ENCODE data around the gene GPHB5.

- TF ChIP-seq, protein P1, sequence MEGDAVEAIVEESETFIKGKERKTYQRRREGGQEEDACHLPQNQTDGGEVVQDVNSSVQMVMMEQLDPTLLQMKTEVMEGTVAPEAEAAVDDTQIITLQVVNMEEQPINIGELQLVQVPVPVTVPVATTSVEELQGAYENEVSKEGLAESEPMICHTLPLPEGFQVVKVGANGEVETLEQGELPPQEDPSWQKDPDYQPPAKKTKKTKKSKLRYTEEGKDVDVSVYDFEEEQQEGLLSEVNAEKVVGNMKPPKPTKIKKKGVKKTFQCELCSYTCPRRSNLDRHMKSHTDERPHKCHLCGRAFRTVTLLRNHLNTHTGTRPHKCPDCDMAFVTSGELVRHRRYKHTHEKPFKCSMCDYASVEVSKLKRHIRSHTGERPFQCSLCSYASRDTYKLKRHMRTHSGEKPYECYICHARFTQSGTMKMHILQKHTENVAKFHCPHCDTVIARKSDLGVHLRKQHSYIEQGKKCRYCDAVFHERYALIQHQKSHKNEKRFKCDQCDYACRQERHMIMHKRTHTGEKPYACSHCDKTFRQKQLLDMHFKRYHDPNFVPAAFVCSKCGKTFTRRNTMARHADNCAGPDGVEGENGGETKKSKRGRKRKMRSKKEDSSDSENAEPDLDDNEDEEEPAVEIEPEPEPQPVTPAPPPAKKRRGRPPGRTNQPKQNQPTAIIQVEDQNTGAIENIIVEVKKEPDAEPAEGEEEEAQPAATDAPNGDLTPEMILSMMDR (IDR thresholded peaks at IDR 0.05; ENCODE audit: poor library complexity): no peak
- no peak for TF ChIP-seq EZH2phosphoT487 (IDR thresholded peaks at IDR 0.05; ENCODE audit: low read depth, severe bottlenecking, unreplicated experiment)
- TF ChIP-seq EZH2 (IDR thresholded peaks at IDR 0.05; ENCODE audit: borderline replicate concordance): no peak
Measured at GRCh38 chr14:63299351-63300110, 19.2 kb downstream of the GPHB5 start.

All from hepatocyte (in vitro differentiated cells).